GM13977 (cell line): ENCODE data around the gene OCRL.
"Not testable (repeated sequence)": the region's sequence is repeated elsewhere in the genome, so short reads cannot be mapped to it uniquely, and the experiment has no call there.

Experiments
- DNase-seq: peaks from one replicate; pipeline ENCODE4 v3.0.0; 2012; ENCODE audit warnings: low spot score
- CTCF ChIP-seq: IDR thresholded peaks from 2 replicates; pipeline ENCODE4 v1.5.1; 2012; ENCODE audit warnings: mild to moderate bottlenecking, control low read depth; ENCODE audit not compliant: insufficient read depth; ENCODE audit errors: extremely low read depth, missing control alignments
- in situ Hi-C: fragments of 300-500 bp; cut with MboI; formaldehyde crosslinking; loops from one replicate; pipeline ENCODE4 v1.12.0; 2022; ENCODE audit warnings: low sequenced_read_pairs, low pct_unique_long_range_greater_than_20kb, mixed read lengths, inconsistent platforms; ENCODE audit not compliant: unreplicated experiment

OCRL gene

GRCh38 chrX:129565046-129565650 is 25.1 kb downstream of the OCRL start:
- in situ Hi-C loops, result no loop called here
- TF ChIP-seq CTCF, result no peak
- no peak for DNase-seq

- in situ Hi-C loops, result no loop called here
- no peak for TF ChIP-seq CTCF
- DNase-seq, result no peak
These were observed 26.0 kb downstream of the OCRL start for GRCh38 chrX:129566073-129566472.

- no peak for DNase-seq
- in situ Hi-C loops, result no loop called here
- no peak for TF ChIP-seq CTCF
These were observed 28.3 kb downstream of the OCRL start for GRCh38 chrX:129568349-129568748.

- in situ Hi-C loops, result no loop called here
- TF ChIP-seq CTCF, result no peak
- DNase-seq, result no peak
These were observed 32.4 kb downstream of the OCRL start for GRCh38 chrX:129572422-129572821.

GRCh38 chrX:129573652-129574051 is 33.6 kb downstream of the OCRL start:
- in situ Hi-C loops, DNase-seq: not testable (repeated sequence)

- TF ChIP-seq CTCF, result no peak
- in situ Hi-C loops, result no loop called here
- DNase-seq, result no peak
These were observed 34.2 kb downstream of the OCRL start for GRCh38 chrX:129574214-129574613.

GRCh38 chrX:129576539-129576938 is 36.5 kb downstream of the OCRL start:
- in situ Hi-C loops, result no loop called here
- TF ChIP-seq CTCF, result no peak
- no peak for DNase-seq
